ENCODE measurements around the gene TRPC4AP. TPM values are rescaled to one million over a fixed set of nuclear protein-coding genes. Genes with fewer than 3 reads are reported as not detected.
"Not testable (repeated sequence)": the region's sequence is repeated elsewhere in the genome, so short reads cannot be mapped to it uniquely, and the experiment has no call there.

TRPC4AP gene
- total RNA-seq, 1 experiment from 2014 or later, result 79.0 TPM

- BruUV-seq (replicated peaks), result no TSS peak
- H3K27me3 Mint-ChIP-seq (ENCODE audit: unreplicated experiment), result no peaks in the 10 kb centered on the region
- TF ChIP-seq CTCF (IDR thresholded peaks at IDR 0.05; ENCODE audit: unreplicated experiment), result no peak
- H3K4me3 Mint-ChIP-seq (ENCODE audit: low read depth, unreplicated experiment), result no peak overlapping the region
- peaks cover 11% of the 10 kb centered on the region for H3K4me1 Mint-ChIP-seq (ENCODE audit: low read depth, unreplicated experiment)
- H3K36me3 Mint-ChIP-seq (ENCODE audit: insufficient read depth, unreplicated experiment), result peaks cover 6% of the 10 kb centered on the region
- no peaks in the 10 kb centered on the region for H3K9me3 Mint-ChIP-seq (ENCODE audit: low read depth, unreplicated experiment)
- CTCF ChIA-PET, result interaction anchor here (0.6 to 1.4 kb wide), 3 partner anchors 11 to 476 kb away, joined by 3 to 6 read pairs (median 3); no protein-coding TSS in a partner anchor
- no peak for DNase-seq
- H3K27ac Mint-ChIP-seq (ENCODE audit: unreplicated experiment), result no peak overlapping the region
- intact Hi-C loops (cut with micrococcal nuclease; ENCODE audit: unreplicated experiment), result no loop called here
Observed at GRCh38 chr20:35084998-35085397, 7.6 kb downstream of the TRPC4AP start.

GRCh38 chr20:35080348-35080642, 12.3 kb downstream of the TRPC4AP start:
- H3K27me3 Mint-ChIP-seq (ENCODE audit: unreplicated experiment); H3K4me3 Mint-ChIP-seq (ENCODE audit: low read depth, unreplicated experiment); H3K4me1 Mint-ChIP-seq (ENCODE audit: low read depth, unreplicated experiment); intact Hi-C loops (cut with micrococcal nuclease; ENCODE audit: unreplicated experiment); H3K9me3 Mint-ChIP-seq (ENCODE audit: low read depth, unreplicated experiment); H3K27ac Mint-ChIP-seq (ENCODE audit: unreplicated experiment); BruUV-seq (replicated peaks); DNase-seq: not testable (repeated sequence)
- CTCF ChIA-PET, result interaction anchor here (0.7 kb wide), 1 partner anchor 151 kb away, joined by 3 read pairs; no protein-coding TSS in a partner anchor
- H3K36me3 Mint-ChIP-seq (ENCODE audit: insufficient read depth, unreplicated experiment), result peaks cover 44% of the 10 kb centered on the region

DNA sequence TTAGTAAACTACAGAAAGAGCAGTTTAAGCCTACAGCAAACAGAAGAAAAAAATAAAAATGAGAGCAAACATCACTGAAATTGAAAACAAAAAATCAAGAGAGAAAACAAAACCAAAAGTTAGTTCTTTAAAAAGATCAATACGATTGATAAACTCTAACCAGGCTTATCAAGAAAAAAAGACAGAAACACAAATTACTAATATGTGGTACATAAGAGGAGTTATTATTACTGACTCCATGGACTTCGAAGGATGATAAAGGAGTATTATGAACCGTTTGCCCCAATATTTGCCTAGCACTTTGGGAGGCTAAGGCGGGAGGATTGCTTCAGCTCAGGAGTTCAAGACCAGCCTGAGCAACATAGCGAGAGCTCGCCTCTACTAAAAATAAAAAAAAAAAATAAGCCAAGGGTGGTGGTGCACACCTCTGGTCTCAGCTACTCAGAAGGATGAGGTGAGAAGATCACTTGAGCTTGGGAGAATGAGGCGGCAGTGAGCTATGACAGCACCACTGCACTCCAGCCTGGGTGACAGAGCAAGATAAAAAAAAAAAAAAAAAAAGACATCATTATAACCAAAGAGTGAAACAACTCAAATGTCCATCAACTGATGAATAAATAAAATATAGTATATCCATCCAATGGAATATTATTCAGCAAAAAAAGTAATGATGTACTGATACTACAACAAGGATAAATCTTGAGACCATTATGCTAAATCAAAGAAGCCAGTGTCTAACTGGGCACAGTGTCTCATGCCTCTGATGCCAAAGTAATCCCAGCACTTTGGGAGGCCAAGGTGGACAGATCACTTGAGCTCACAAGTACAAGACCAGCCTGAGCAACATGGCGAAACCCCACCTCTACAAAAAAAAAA, 12.9 kb downstream of the TRPC4AP start:
- no TSS peak for BruUV-seq (replicated peaks)
- no peak for TF ChIP-seq CTCF (IDR thresholded peaks at IDR 0.05; ENCODE audit: unreplicated experiment)
- H3K4me1 Mint-ChIP-seq (ENCODE audit: low read depth, unreplicated experiment), result no peaks in the 10 kb centered on the region
- no peaks in the 10 kb centered on the region for H3K27me3 Mint-ChIP-seq (ENCODE audit: unreplicated experiment)
- no peak overlapping the region for H3K27ac Mint-ChIP-seq (ENCODE audit: unreplicated experiment)
- H3K9me3 Mint-ChIP-seq (ENCODE audit: low read depth, unreplicated experiment), result peaks cover 7% of the 10 kb centered on the region
- intact Hi-C loops (cut with micrococcal nuclease; ENCODE audit: unreplicated experiment), result no loop called here
- H3K4me3 Mint-ChIP-seq (ENCODE audit: low read depth, unreplicated experiment), result no peak overlapping the region
- CTCF ChIA-PET, result interaction anchor here (0.7 kb wide), 1 partner anchor 150 kb away, joined by 3 read pairs; no protein-coding TSS in a partner anchor
- no peak for DNase-seq
- peaks cover 43% of the 10 kb centered on the region for H3K36me3 Mint-ChIP-seq (ENCODE audit: insufficient read depth, unreplicated experiment)

DNA sequence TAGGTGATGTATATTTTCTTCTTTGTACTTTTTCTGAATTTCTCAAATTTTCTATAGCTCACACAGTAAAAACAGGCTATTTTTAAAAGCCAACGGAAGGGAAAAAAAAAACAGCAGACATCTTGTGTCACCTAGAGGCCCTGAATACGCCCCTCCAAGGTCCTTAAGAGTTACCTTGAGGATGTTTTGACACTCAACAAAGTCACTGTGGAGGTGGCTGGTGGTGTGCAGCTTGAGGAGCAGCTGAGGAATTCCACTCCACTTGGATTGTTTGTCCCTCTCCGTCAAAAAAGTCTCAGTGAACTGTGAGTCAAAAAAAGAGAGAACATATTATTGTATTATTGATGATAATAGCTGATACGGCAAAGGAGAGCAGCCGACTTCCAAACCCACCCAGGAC, 14.7 kb downstream of the TRPC4AP start:
- Mint-ChIP-seq H3K27ac (ENCODE audit: unreplicated experiment) (no peak overlapping the region), H3K4me3 (ENCODE audit: low read depth, unreplicated experiment) (no peak overlapping the region), H3K9me3 (ENCODE audit: low read depth, unreplicated experiment) (peaks cover 12% of the 10 kb centered on the region), H3K4me1 (ENCODE audit: low read depth, unreplicated experiment) (no peaks in the 10 kb centered on the region), H3K27me3 (ENCODE audit: unreplicated experiment) (no peaks in the 10 kb centered on the region), H3K36me3 (ENCODE audit: insufficient read depth, unreplicated experiment) (peaks cover 42% of the 10 kb centered on the region)
- no TSS peak for BruUV-seq (replicated peaks)
- intact Hi-C loops (cut with micrococcal nuclease; ENCODE audit: unreplicated experiment), result no loop called here
- no peak for TF ChIP-seq CTCF (IDR thresholded peaks at IDR 0.05; ENCODE audit: unreplicated experiment)
- no peak for DNase-seq
- CTCF ChIA-PET, result no interaction called here

GRCh38 chr20:35077341-35077740, 15.3 kb downstream of the TRPC4AP start:
- intact Hi-C loops (cut with micrococcal nuclease; ENCODE audit: unreplicated experiment), result no loop called here
- no peak overlapping the region for H3K4me3 Mint-ChIP-seq (ENCODE audit: low read depth, unreplicated experiment)
- no peak for TF ChIP-seq CTCF (IDR thresholded peaks at IDR 0.05; ENCODE audit: unreplicated experiment)
- H3K27me3 Mint-ChIP-seq (ENCODE audit: unreplicated experiment), result no peaks in the 10 kb centered on the region
- no peak overlapping the region for H3K27ac Mint-ChIP-seq (ENCODE audit: unreplicated experiment)
- no TSS peak for BruUV-seq (replicated peaks)
- H3K4me1 Mint-ChIP-seq (ENCODE audit: low read depth, unreplicated experiment), result no peaks in the 10 kb centered on the region
- H3K36me3 Mint-ChIP-seq (ENCODE audit: insufficient read depth, unreplicated experiment), result peaks cover 42% of the 10 kb centered on the region
- DNase-seq, result no peak
- H3K9me3 Mint-ChIP-seq (ENCODE audit: low read depth, unreplicated experiment), result peaks cover 14% of the 10 kb centered on the region
- CTCF ChIA-PET, result no interaction called here

GRCh38 chr20:35071436-35072153, 21.0 kb downstream of the TRPC4AP start:
- H3K9me3 Mint-ChIP-seq (ENCODE audit: low read depth, unreplicated experiment); H3K27ac Mint-ChIP-seq (ENCODE audit: unreplicated experiment); CTCF ChIA-PET; BruUV-seq (replicated peaks); intact Hi-C loops (cut with micrococcal nuclease; ENCODE audit: unreplicated experiment); H3K4me1 Mint-ChIP-seq (ENCODE audit: low read depth, unreplicated experiment); H3K4me3 Mint-ChIP-seq (ENCODE audit: low read depth, unreplicated experiment); H3K27me3 Mint-ChIP-seq (ENCODE audit: unreplicated experiment); DNase-seq: not testable (repeated sequence)
- H3K36me3 Mint-ChIP-seq (ENCODE audit: insufficient read depth, unreplicated experiment), result peaks cover 38% of the 10 kb centered on the region
